ENCODE data around the gene SLC7A10. TPM values are rescaled to one million over a fixed set of nuclear protein-coding genes. Genes with fewer than 3 reads are reported as not detected.

Gene SLC7A10
- polyA plus RNA-seq, 1 donor from 2014 or later = not detected

GRCh38 chr19:33199441-33200265, 26.0 kb downstream of the SLC7A10 start:
- Histone ChIP-seq H3K9me2 (ENCODE audit: insufficient read depth, low read length) (no peaks in the 10 kb centered on the region), H3K9ac (ENCODE audit: low read length) (no peak overlapping the region), H4K20me1 (ENCODE audit: insufficient read depth) (no peaks in the 10 kb centered on the region), H3F3A (ENCODE audit: insufficient read depth, low read length, poor library complexity, severe bottlenecking) (no peaks in the 10 kb centered on the region), H3K4me3 (ENCODE audit: low read length) (no peak overlapping the region), H3K27me3 (ENCODE audit: insufficient read depth, low read depth, low read length) (no peaks in the 10 kb centered on the region), H2AFZ (ENCODE audit: low read depth, low read length) (no peak overlapping the region), H3K27ac (ENCODE audit: low read length) (no peak overlapping the region), H3K4me2 (ENCODE audit: low read length) (no peak overlapping the region), H3K9me3 (ENCODE audit: low read length) (no peaks in the 10 kb centered on the region), H3K79me2 (replicated peaks; ENCODE audit: insufficient read depth, low read length) (peaks cover 14% of the 10 kb centered on the region), H3K36me3 (ENCODE audit: insufficient read depth, low read length) (peaks cover 6% of the 10 kb centered on the region)
- TF ChIP-seq EZH2 (IDR thresholded peaks at IDR 0.05; ENCODE audit: borderline replicate concordance, insufficient read depth, low read length, poor library complexity, severe bottlenecking) (no peak), TAF1 (IDR thresholded peaks at IDR 0.05; ENCODE audit: low read depth) (no peak), EP300 (conservative IDR thresholded peaks at IDR 0.05; ENCODE audit: poor library complexity, severe bottlenecking) (no peak), POLR2AphosphoS5 (IDR thresholded peaks at IDR 0.05) (no peak), CTCF (IDR thresholded peaks at IDR 0.05; ENCODE audit: poor library complexity, severe bottlenecking) (no peak), MXI1 (conservative IDR thresholded peaks at IDR 0.05; ENCODE audit: poor library complexity, severe bottlenecking) (no peak), SMC3 (conservative IDR thresholded peaks at IDR 0.05; ENCODE audit: poor library complexity) (no peak), REST (IDR thresholded peaks at IDR 0.05; ENCODE audit: borderline replicate concordance) (no peak), RAD21 (conservative IDR thresholded peaks at IDR 0.05) (no peak)

DNA sequence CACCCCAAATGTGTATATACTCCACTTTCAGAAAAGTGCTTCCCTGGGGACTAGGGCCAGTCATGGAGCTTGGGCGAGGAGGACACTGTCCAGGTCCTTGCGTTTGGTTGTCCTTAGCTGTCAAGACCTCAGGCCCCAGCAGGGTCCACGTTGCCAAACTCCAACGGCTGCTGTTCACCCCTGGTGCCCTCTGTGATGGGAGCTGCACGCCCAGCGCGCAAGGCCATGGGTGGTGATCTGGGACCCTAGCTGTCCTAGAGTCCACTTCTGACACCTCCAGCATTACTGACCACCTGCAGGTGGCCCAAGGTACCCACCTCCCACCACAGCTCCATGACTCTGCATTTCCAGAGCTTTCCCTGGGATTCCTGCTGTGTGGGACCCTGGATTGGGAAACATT, 27.5 kb downstream of the SLC7A10 start:
- Histone ChIP-seq H3K79me2 (replicated peaks; ENCODE audit: insufficient read depth, low read length) (peaks cover 17% of the 10 kb centered on the region), H3K36me3 (ENCODE audit: insufficient read depth, low read length) (peaks cover 6% of the 10 kb centered on the region), H4K20me1 (ENCODE audit: insufficient read depth) (no peaks in the 10 kb centered on the region), H3K4me3 (ENCODE audit: low read length) (no peak overlapping the region), H2AFZ (ENCODE audit: low read depth, low read length) (no peak overlapping the region), H3K27me3 (ENCODE audit: insufficient read depth, low read depth, low read length) (no peaks in the 10 kb centered on the region), H3K9me2 (ENCODE audit: insufficient read depth, low read length) (no peaks in the 10 kb centered on the region), H3F3A (ENCODE audit: insufficient read depth, low read length, poor library complexity, severe bottlenecking) (no peaks in the 10 kb centered on the region), H3K9me3 (ENCODE audit: low read length) (no peaks in the 10 kb centered on the region), H3K27ac (ENCODE audit: low read length) (no peak overlapping the region), H3K9ac (ENCODE audit: low read length) (no peak overlapping the region), H3K4me2 (ENCODE audit: low read length) (no peak overlapping the region)
- TF ChIP-seq POLR2AphosphoS5 (IDR thresholded peaks at IDR 0.05) = no peak

Data from neural cell (in vitro differentiated cells).